Mammary epithelial cell (primary cell): ENCODE measurements around the gene LTA4H.

Experiments
- CTCF ChIP-seq, 2 donors: IDR thresholded peaks in 1 of 2; conservative IDR thresholded peaks in 1 of 2; 2 replicates each; pipeline ENCODE4 v1.5.1; 2011 to 2012; ENCODE audit warnings: inconsistent platforms in 2 of 2, low read length in 2 of 2, mild to moderate bottlenecking in 2 of 2, control low read depth in 1 of 2, low read depth in 1 of 2; ENCODE audit not compliant: insufficient read depth in 1 of 2; ENCODE audit errors: extremely low read depth in 1 of 2
- EZH2 ChIP-seq: IDR thresholded peaks from 2 replicates; pipeline ENCODE4 v1.6.1; 2012; ENCODE audit warnings: low read length, inconsistent platforms, borderline replicate concordance

- TF ChIP-seq CTCF (conservative IDR thresholded peaks at IDR 0.05 in 1 of 2, IDR thresholded peaks at IDR 0.05 in 1 of 2; ENCODE audit: extremely low read depth in 1 of 2, insufficient read depth in 1 of 2, low read depth in 1 of 2, low read length in 2 of 2) (no peak), EZH2 (no peak)
Observed at GRCh38 chr12:95989504-95990123, 45.8 kb downstream of the LTA4H start.
